ENCODE results near the gene TPM2.

Gene TPM2

DNA sequence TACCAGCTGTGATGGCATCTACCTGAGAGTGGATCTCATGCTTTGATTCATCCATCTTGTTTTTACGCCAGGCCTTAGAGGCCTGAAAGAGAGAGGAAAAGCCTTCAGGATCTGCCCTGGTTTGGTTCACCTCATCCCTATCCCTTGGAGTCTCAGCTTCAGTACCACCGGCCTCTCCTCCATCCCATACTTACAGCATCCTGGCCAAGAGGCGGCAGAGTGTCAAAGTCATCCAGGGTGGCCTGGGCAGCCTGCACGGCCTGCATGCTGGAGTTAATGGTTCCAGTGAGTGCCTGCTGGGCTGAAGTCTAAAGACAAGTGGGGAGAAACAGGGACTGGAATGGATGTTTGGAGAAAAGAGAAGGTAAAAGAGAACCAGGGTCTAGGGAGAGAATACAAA, 29.8 kb upstream of the TPM2 start:
- in situ Hi-C loops (cut with MboI; ENCODE audit: low sequenced_read_pairs): no loop called here

- in situ Hi-C loops (cut with MboI; ENCODE audit: low sequenced_read_pairs): no loop called here
Observed at GRCh38 chr9:35718721-35719511, 29.2 kb upstream of the TPM2 start.

- in situ Hi-C loops (cut with MboI; ENCODE audit: low sequenced_read_pairs): no loop called here
Observed at GRCh38 chr9:35717132-35717870, 27.6 kb upstream of the TPM2 start.

DNA sequence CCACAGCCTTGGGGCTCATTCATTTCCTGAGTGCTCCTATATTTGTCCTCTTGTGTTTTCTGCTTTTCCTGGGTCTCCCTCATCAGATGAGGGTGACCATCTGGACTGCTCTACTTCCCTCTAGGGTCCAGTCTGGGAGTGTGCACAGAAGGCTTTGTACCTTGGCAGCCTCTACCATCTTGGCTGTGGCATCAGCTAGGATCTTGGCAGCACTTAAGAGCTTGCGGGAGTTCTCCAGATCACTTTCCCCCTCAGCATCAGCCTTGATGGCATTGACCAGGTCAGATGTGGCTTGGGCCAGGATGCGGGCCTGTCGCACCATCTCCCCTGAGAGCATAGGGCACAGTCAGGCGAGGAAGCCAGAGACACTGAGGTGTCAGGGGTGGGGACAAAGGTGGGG, 26.5 kb upstream of the TPM2 start:
- in situ Hi-C loops (cut with MboI; ENCODE audit: low sequenced_read_pairs): no loop called here

GRCh38 chr9:35714579-35715252, 25.0 kb upstream of the TPM2 start:
- in situ Hi-C loops (cut with MboI; ENCODE audit: low sequenced_read_pairs): no loop called here

DNA sequence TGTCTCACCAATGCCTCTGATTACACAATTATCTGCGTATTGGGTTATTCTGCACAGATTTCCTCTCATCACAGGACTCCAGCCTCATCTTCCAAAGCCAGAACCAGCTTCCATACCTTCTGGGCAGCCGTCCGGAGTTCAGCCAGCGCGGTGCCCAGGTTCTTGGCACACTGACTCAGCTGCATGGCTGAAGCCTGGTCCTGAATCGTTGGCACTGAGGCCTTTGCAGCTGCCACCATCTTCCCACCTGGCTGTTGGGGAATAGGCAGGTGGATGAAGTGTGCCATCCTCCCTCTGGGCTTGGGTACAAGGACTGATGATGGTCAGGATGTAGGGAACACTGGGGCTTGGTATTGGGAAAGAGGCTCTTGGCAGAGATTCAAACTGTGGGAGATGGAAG, 24.4 kb upstream of the TPM2 start:
- in situ Hi-C loops (cut with MboI; ENCODE audit: low sequenced_read_pairs): no loop called here

GRCh38 chr9:35713578-35713977, 23.9 kb upstream of the TPM2 start:
- in situ Hi-C loops (cut with MboI; ENCODE audit: low sequenced_read_pairs): no loop called here

- in situ Hi-C loops (cut with MboI; ENCODE audit: low sequenced_read_pairs): no loop called here
Observed at GRCh38 chr9:35712762-35713400, 23.2 kb upstream of the TPM2 start.

- in situ Hi-C loops (cut with MboI; ENCODE audit: low sequenced_read_pairs): no loop called here
Observed at GRCh38 chr9:35711501-35712428, 22.0 kb upstream of the TPM2 start.

GRCh38 chr9:35710818-35711500, 21.2 kb upstream of the TPM2 start:
- in situ Hi-C loops (cut with MboI; ENCODE audit: low sequenced_read_pairs): no loop called here

- in situ Hi-C loops (cut with MboI; ENCODE audit: low sequenced_read_pairs): no loop called here
Observed at GRCh38 chr9:35708146-35708545, 18.4 kb upstream of the TPM2 start.

DNA sequence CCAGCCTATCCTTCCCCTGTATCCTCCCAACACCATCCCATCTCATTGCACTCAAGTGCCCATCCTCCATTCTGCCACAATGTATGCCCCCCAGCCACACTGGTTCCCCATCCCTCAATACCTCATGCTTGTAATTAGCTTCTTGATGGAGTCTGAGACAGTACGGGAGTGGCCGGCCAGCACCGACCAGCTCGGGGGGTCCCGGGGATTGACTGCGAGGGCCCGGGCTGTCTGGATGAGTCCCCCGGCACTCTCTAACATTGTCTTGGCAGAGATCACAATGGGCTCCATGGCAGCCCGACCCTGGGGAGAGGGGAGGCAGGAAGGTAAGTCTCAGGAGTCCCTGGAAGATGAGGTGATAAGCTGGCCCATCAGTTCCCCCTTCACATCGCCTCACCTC, 17.2 kb upstream of the TPM2 start:
- in situ Hi-C loops (cut with MboI; ENCODE audit: low sequenced_read_pairs): no loop called here

DNA sequence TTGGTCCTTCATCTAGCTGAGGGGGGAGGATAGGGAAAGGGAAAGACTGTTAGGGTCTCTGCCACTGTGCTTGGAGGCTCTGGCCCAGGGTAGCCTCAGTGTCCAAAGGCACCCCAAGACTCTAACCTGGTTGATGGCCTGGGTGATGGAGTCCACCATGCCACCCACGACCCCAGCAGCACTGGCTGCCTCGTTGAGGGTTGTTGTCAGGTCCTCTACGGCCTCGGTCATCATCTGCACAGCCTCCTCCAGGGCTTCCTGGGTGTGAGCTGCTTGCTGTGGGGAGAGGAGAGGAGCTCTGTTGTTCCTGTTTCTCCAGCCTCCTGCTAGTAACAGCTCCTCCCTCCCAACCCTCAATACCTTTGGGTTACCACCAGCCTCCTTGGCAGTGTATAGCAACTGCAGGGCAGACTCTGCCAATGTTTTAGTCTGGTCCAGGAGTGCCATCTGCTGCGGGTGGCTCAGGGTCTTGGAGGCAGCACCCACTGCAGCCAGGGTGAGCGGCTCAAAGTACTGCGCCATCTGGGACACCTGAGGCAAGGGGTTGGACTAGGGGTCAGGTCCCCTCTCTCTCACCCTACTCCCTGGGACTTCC, 16.2 kb upstream of the TPM2 start:
- in situ Hi-C loops (cut with MboI; ENCODE audit: low sequenced_read_pairs): no loop called here

GRCh38 chr9:35705372-35705771, 15.6 kb upstream of the TPM2 start:
- in situ Hi-C loops (cut with MboI; ENCODE audit: low sequenced_read_pairs): no loop called here

- in situ Hi-C loops (cut with MboI; ENCODE audit: low sequenced_read_pairs): no loop called here
Observed at GRCh38 chr9:35703906-35704672, 14.4 kb upstream of the TPM2 start.

DNA sequence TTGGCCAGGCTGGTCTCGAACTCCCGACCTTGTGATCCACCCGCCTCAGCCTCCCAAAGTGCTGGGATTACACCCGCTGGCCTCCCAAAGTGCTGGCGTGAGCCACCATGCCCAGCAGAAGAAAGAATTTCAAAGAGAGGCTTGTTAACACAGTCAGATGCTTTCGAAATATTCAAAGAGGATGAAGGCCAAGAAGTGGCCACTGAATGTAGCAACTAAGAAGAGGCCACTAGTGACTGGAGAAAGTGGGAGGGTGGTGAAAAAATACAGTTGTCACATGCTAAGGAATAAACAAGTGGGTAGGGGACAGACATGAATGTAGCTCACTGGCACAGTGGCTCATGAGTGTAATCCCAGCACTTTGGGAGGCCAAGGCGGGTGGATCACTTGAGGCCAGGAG, 13.0 kb upstream of the TPM2 start:
- in situ Hi-C loops (cut with MboI; ENCODE audit: low sequenced_read_pairs): no loop called here

DNA sequence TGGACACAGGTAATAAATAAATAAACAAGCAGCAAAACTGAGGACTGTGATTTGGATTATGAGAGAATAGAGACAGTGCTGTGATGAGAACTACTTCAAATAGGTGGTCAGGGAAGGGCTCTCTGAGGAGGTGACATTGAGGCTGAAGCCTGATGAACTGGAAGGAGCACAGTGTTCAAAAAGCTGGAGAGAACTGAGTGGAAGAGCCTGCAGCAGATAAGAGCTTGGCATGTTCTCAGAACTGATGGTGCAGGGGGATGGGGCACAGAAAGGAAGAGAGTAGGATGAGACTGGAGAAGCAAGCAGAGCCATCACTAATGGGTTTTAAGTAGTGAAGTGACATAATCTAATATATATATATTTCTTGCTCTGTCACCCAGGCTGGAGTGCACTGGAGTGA, 11.2 kb upstream of the TPM2 start:
- in situ Hi-C loops (cut with MboI; ENCODE audit: low sequenced_read_pairs): no loop called here

DNA sequence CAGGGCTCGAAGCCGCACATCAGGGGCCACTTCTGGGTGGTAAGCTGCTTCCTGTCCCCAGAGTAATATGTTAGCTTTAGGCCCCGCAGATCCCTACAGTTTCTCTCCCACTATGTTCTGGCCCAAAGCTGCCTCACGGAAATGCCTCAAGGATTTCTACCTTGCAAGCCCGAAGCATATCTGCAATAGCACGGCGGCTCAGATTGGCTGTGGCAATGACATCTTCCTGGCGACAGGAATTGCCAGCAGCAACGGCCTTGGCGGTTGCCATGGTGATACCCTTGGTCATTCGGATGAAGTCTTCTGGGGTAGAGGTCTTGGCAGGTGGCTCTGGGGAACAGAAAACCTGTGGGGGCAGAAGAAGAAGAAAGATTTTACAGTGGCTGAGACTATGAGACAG, 10.3 kb upstream of the TPM2 start:
- in situ Hi-C loops (cut with MboI; ENCODE audit: low sequenced_read_pairs): no loop called here

DNA sequence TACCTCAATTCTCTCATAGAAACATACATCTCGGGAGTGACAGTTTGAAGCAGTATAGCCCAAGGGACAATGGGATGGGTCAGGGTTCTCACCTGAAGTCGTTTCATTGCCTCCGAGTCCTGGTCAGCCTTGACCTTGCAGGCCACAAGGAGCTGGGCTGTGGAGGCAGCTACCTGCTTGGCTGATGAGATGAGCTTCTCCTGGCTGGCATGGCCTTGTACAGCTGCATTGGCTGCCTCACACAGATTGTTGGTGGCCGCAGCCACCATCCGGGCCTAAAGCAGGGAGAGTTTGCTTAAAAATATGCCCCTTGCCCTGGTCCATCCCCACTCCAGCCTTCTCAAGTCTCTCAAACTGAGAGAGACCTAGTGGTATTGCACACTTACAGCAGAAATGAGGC, 8.5 kb upstream of the TPM2 start:
- in situ Hi-C loops (cut with MboI; ENCODE audit: low sequenced_read_pairs): no loop called here
